ENCODE results near the gene SORT1.
"Not testable (repeated sequence)": the region's sequence is repeated elsewhere in the genome, so short reads cannot be mapped to it uniquely, and the experiment has no call there.

The SORT1 gene

DNA sequence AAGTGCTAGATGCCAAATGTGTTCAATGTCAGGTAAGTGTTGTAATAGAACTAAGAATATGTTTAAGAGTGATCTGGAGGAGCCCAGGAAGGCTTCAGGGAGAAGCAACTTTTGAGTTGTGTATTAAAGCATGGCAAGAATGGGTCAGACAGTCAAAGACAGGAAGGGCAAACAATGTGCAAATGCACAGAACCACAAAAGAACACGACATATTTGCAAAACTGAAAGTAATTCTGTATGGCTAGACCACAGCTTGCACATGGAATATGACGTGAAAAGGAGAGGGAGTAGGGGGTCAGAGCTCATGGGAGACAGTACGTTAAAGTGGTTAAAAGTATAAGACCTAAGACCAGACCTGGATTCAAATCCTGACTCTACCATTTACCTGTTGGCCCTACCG, 7.1 kb upstream of the SORT1 start:
- H3K9me3 Mint-ChIP-seq = no peaks in the 10 kb centered on the region
- no peaks in the 10 kb centered on the region for H3K27me3 Mint-ChIP-seq
- peaks cover 62% of the 10 kb centered on the region for H3K36me3 Mint-ChIP-seq (ENCODE audit: low read depth)
- peak overlapping the region; percentile 64 for H3K27ac Mint-ChIP-seq
- H3K4me3 Mint-ChIP-seq = peak overlapping the region; percentile 19
- peaks cover 20% of the 10 kb centered on the region for H3K4me1 Mint-ChIP-seq (ENCODE audit: low read depth)

DNA sequence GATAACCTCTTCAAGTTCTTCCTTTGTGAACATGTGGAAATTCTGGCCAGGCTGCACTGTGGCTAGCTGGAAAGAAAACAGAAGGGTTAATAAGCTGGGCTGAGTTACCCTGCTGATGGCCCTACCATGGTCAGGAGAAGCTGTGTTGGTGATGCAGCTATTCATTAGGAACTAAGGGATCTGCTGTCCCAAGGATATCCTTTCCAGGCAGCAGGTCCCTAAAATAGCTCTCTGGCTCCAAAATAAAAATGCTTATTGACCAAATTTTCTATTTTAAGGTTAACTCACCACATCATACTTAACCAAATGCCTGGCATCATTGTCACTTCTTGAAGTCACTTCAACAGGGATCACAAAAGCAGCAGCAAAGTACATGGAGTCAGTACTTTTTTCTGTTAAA, 4.3 kb upstream of the SORT1 start:
- Mint-ChIP-seq H3K27ac (no peak overlapping the region), H3K4me1 (ENCODE audit: low read depth) (peaks cover 27% of the 10 kb centered on the region), H3K27me3 (peaks cover 2% of the 10 kb centered on the region), H3K4me3 (no peak overlapping the region), H3K36me3 (ENCODE audit: low read depth) (peaks cover 39% of the 10 kb centered on the region), H3K9me3 (no peaks in the 10 kb centered on the region)

DNA sequence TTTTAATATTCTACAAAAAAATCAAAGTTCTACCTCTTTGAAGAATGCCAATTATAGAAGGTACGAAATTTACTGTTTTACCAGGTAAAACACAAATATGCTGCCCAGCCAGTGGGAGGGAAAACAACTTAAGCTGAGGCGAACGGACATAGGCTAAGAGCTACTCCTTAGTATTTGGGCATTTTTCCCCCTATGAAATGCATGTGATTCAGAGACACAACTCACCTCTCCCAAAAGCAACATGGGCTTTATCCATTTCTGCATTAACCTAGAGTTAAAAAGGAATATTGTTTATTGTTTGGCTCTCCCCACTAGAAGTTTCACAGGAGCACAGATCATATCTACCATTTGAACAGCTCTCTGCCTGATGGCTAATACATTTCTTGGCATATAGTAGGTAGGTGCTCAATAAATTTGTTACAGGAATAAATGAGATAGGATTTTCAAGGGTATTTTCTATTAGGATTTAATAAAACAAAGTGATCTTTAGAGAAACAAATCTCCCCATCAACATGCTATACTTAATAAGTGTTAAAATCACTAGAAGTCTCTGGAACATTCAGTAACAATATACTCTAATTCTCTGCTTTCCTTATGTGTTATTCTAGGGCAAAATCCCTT, 2.4 kb upstream of the SORT1 start:
- no peak overlapping the region for H3K27ac Mint-ChIP-seq
- H3K4me3 Mint-ChIP-seq = no peak overlapping the region
- H3K9me3 Mint-ChIP-seq = no peaks in the 10 kb centered on the region
- H3K4me1 Mint-ChIP-seq (ENCODE audit: low read depth) = peaks cover 21% of the 10 kb centered on the region
- H3K36me3 Mint-ChIP-seq (ENCODE audit: low read depth) = peaks cover 24% of the 10 kb centered on the region
- peaks cover 21% of the 10 kb centered on the region for H3K27me3 Mint-ChIP-seq

DNA sequence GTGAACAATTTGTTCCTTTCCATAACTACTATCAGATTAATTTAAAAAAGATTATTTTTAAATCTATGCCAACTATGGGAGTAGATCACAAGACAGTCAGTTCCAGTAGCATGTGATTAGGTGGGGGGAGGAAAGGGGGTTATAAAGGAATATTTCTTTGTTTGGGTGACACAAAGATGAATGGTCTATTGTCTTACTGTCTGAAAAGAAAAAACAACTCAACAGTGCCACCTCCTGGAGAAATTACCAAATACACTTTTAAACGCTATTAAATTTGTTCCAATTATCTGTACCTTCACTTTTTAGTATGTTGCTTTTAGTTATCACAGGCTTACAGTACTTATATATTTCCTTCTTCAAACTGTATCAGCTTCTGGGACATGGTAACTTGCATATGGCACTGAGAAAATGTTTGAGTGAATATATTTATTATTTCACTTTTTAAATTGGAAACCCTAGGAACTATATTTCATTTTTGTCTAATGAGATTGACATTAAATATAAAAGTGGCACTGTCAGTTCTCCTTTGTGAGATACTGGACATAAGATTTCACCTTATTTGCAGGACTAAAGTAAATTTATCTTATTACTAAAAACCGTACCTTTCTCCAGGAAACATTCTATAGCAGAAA, 1.7 kb upstream of the SORT1 start:
- H3K4me3 Mint-ChIP-seq = no peak overlapping the region
- peaks cover 17% of the 10 kb centered on the region for H3K36me3 Mint-ChIP-seq (ENCODE audit: low read depth)

DNA sequence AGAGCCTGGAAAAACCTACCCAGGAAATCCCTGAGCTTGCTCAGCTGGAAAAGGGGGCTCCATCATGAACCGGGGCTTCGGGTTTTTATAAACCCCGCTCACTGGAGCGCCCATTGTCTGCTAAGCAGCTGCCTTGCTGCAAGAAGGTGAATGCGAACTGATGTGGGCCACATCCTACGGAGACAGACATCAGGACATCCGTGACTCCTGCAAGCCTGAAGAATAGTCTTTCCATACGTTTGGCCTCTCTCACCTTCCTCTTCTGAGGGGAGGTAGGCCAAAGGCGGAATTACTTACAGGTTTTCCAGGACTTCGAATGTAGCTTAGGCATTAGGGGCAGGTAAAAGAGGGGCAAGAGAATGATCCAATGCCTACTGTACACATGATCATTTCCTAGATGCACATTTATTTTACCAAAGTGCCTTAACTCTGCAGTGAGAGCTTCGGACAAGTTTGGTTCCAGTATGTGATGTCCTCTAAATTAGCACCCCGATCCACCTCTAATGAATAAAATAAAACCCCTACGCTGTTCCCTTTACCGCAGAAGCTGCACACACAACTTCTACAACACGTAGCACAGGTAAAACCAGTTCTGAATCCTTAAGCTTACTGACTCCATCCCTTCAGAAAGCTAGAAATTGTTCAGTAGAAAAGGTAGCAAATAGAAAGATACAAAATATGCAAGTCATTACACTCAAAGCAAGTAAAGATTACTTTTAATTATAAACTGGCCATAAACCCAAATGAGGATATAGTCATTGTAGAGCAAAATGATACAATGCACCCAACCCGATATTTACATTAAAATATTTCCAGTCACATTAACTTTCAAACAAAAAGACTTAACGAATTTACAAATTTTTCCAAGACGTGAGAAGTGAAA, 866 bp upstream of the SORT1 start:
- Mint-ChIP-seq H3K27ac (no peak overlapping the region), H3K36me3 (ENCODE audit: low read depth) (peaks cover 11% of the 10 kb centered on the region), H3K9me3 (no peaks in the 10 kb centered on the region), H3K4me3 (peak overlapping the region; percentile 75), H3K27me3 (peaks cover 35% of the 10 kb centered on the region), H3K4me1 (ENCODE audit: low read depth) (peaks cover 14% of the 10 kb centered on the region)

More for the DNA sequence above, 1.7 kb upstream of the SORT1 start:
- H3K9me3 Mint-ChIP-seq = no peaks in the 10 kb centered on the region
- peaks cover 28% of the 10 kb centered on the region for H3K27me3 Mint-ChIP-seq
- no peak overlapping the region for H3K27ac Mint-ChIP-seq
- H3K4me1 Mint-ChIP-seq (ENCODE audit: low read depth) = peaks cover 14% of the 10 kb centered on the region

DNA sequence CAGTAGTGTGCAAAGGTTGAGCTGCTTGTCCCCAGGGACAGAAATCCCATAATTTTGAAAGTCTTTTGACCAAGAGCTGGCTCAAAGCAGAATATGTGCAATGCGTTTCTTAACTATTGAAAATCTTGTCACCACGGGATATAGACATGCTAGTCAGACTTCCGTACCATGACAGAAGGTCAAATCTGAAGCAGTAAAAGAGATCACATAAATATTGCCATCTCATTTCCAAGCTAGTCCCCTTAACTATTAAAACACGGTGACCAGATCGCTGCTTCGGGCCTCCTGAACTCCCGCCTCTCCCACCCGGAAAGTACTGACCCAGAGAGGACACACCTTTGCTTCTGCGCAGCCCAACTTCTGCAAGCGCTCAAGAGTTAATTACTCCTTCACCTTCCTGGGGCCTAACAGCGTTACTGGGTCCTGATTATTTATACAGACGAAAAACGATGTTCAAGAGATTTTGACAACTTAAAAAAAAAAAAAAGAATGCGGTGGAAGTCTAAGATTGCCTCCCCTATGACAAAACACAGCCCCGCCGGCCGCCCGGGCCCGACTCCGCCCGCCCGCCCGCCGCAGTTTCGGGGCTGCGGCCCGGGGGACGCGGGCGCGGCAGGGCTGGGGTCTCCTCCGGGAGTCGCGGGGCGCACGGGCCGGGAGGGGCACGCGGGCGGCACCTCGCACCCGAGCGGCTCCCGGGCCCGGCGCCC, 692 bp downstream of the SORT1 start:
- Mint-ChIP-seq H3K27me3 (peaks cover 45% of the 10 kb centered on the region), H3K27ac (no peak overlapping the region), H3K9me3 (no peaks in the 10 kb centered on the region), H3K4me3 (peak overlapping the region; percentile 79), H3K4me1 (ENCODE audit: low read depth) (peaks cover 15% of the 10 kb centered on the region), H3K36me3 (ENCODE audit: low read depth) (peaks cover 9% of the 10 kb centered on the region)

DNA sequence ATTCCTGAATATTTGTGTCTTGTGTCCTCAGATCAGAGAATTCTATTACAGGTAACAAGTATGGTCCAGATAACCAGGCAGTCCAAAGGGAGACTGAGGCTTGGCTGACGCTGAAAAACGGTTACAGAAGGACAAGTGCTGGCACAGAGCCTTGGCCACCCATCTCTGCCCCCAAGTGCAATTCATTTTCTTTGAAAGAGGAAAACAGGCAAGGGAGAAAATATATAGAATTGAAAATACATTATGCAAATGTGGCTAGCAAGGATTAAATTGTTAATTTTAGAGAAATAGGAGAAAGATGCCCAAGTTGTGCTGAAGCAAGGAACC, 1.2 kb downstream of the SORT1 start:
- Mint-ChIP-seq H3K27me3 (peaks cover 45% of the 10 kb centered on the region), H3K9me3 (no peaks in the 10 kb centered on the region), H3K36me3 (ENCODE audit: low read depth) (peaks cover 6% of the 10 kb centered on the region), H3K4me1 (ENCODE audit: low read depth) (peaks cover 21% of the 10 kb centered on the region), H3K27ac (no peak overlapping the region), H3K4me3 (peak overlapping the region; percentile 79)

DNA sequence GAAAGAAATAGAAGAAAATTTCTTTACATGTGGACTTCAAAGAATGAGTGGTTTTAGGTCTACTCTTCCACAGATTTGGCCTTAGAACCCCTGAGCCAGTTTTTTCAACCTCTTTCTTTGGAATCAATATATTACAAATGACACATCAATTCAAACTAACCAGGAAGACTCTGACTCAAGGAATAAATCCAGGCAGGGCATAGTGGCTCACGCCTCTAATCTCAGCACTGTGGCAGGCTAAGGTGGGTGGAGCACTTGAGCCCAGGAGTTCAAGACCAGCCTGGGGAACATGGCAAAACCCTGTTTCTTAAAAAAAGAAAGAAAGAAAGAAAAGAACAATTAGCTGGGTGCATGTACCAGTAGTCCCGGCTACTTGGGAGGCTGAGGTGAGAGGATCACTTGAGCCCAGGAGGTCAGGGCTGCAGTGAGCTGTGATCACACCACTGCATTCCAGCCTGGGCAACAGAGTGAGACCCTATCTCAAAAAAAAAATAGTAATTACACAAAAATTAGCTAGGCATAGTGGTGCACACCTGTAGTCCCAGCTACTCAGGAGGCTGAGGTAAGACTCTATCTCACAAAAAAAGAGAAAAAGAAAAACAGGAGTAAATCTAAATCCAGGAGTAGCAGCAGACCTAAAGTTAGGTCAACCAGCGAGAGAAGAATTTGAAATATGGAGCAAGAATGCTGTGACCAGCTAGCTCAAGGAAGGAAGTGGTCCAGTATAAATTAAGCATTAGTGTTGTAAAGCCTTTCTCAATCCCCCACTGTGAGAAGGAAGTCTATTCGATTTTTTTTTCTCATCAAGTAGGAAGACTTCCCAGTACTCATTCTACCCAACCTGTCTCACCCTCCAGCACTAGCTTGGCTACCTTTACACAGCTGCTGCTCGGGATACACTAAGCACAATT, 1.9 kb downstream of the SORT1 start:
- H3K27me3 Mint-ChIP-seq = peaks cover 45% of the 10 kb centered on the region
- no peak overlapping the region for H3K4me3 Mint-ChIP-seq
- no peaks in the 10 kb centered on the region for H3K9me3 Mint-ChIP-seq
- peaks cover under 1% of the 10 kb centered on the region for H3K36me3 Mint-ChIP-seq (ENCODE audit: low read depth)
- peaks cover 24% of the 10 kb centered on the region for H3K4me1 Mint-ChIP-seq (ENCODE audit: low read depth)
- no peak overlapping the region for H3K27ac Mint-ChIP-seq

DNA sequence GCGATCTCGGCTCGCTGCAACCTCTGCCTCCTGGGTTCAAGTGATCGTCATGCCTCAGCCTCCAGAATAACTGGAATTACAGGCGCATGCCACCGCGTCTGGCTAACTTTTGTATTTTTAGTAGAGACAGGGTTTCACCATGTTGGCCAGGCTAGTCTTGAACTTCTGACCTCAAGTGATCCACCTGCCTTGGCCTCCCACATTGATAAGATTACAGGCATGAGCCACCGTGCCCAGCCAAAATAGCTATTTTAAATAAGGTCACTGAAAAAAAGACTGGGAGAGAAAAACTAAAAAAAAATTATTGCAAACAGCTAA, 2.5 kb downstream of the SORT1 start:
- H3K27me3 Mint-ChIP-seq = peaks cover 45% of the 10 kb centered on the region
- H3K4me3 Mint-ChIP-seq; H3K9me3 Mint-ChIP-seq; H3K27ac Mint-ChIP-seq; H3K36me3 Mint-ChIP-seq (ENCODE audit: low read depth): not testable (repeated sequence)
- peaks cover 24% of the 10 kb centered on the region for H3K4me1 Mint-ChIP-seq (ENCODE audit: low read depth)

DNA sequence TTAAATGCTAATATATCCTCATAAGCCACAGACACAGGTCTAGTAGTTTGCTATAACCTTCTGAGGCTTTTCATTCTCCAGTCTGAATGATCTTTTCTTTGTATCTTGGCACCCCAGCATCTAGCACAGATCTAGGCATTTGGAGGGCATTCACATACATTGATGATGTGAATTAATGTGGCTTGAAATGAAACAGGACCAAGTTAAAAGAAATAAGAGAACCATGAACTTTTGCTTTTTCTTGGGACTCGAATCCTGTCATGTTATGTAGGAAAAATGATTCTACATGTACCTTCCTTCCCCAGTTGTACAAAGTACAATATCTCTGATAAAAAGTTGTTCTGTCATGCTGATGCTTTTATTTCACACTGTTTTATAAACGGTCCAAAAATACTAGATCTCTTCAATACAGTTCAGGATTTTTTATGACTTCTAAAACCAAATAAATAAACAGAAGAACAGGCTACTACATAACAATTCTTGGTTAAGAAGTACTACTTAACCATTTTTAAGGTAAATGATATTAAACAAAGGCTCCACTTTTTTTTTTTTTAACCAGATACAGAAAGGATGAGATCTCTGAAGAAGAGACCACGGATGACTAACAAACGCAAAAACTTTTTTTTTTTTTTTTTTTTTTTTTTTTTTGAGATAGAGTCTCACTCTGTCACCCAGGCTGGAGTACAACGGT, 3.0 kb downstream of the SORT1 start:
- no peaks in the 10 kb centered on the region for H3K9me3 Mint-ChIP-seq
- H3K27ac Mint-ChIP-seq = no peak overlapping the region
- H3K4me1 Mint-ChIP-seq (ENCODE audit: low read depth) = peaks cover 28% of the 10 kb centered on the region
- no peaks in the 10 kb centered on the region for H3K36me3 Mint-ChIP-seq (ENCODE audit: low read depth)
- no peak overlapping the region for H3K4me3 Mint-ChIP-seq
- peaks cover 50% of the 10 kb centered on the region for H3K27me3 Mint-ChIP-seq

DNA sequence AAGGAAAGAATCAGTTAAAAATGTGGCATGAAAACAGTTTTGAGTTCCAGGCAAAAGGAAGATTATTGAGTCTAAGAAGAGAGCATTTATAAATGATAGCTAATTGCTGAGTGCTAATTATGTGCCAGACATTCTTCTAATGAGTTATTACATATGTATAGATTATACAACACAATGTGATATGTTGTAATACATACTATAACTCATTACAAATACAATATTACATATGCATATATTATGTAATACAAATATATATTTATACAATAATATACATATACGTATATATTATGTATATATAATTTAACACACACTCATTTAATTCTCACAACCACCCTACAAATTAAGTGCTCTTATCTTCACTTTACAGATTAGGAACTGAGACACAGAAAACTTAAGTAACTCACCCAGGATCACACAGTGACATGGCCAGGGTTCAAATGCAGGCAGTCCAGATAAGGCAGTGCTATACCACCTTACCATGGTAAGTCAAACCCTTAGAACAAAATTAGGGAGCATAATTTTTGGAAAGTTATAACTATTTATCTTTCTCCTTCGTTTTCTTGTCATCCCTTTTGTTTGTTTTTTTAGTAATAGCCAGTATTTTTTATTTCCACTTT, 4.0 kb downstream of the SORT1 start:
- Mint-ChIP-seq H3K36me3 (ENCODE audit: low read depth) (no peaks in the 10 kb centered on the region), H3K9me3 (no peaks in the 10 kb centered on the region), H3K27me3 (peaks cover 59% of the 10 kb centered on the region), H3K4me3 (no peak overlapping the region), H3K27ac (no peak overlapping the region), H3K4me1 (ENCODE audit: low read depth) (peaks cover 32% of the 10 kb centered on the region)

DNA sequence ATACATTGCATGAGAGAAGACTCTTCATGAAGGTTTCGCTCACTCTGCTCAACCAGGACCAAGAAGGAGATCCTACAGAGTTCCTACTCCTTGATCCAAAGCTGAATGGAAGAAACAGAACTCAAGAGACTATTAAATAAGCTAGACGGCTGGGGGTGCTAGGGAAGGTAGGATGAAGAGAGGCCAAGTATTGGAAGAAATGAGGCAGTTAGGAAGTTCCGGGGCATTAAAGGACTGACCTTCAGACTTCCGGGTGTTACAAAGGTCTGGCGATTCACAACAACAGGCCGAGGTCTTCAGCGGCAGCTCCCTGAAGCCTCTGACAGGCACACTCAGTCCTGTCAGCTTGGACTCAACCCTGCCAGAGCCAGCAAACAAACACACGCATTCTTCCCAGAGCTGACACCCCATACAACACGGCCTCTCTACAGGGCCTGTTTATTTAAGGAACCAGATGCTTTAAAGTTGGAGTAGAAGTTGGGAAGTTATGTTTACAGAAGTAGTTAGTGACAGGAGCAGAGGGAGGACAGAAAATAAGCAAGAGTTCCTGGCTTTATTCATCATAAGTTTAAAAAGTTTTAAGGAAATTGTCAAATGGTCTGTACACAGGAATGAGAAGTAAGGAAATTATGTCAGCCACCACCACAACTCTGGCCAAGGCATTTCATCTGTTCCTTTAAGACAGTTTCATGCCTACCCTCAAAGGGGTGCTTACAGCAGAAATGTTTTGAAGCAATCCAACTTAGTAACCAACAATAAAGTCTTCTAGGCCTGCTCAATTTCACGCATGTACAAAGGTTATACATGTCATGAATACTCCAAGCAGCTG, 4.7 kb downstream of the SORT1 start:
- H3K4me3 Mint-ChIP-seq = no peak overlapping the region
- H3K27ac Mint-ChIP-seq = no peak overlapping the region
- peaks cover 28% of the 10 kb centered on the region for H3K4me1 Mint-ChIP-seq (ENCODE audit: low read depth)
- no peaks in the 10 kb centered on the region for H3K9me3 Mint-ChIP-seq
- no peaks in the 10 kb centered on the region for H3K36me3 Mint-ChIP-seq (ENCODE audit: low read depth)
- H3K27me3 Mint-ChIP-seq = peaks cover 60% of the 10 kb centered on the region

All from stimulated activated naive CD8-positive, alpha-beta T cell treated with anti-CD3 and anti-CD28 coated beads, Interleukin-15, Interleukin-2, amounts not matched to agents 100 ng/mL and 50 ng/mL, for 24 hours (primary cell).